IPS-18c (cell line): ENCODE data around the gene GRK2.

Source experiments
- H3K4me3 ChIP-seq: 2 replicates; pipeline ENCODE4 v1.7.0; 2013; ENCODE audit warnings: low read depth, mild to moderate bottlenecking, low read length, moderate library complexity; ENCODE audit not compliant: insufficient read depth
- H3K9me3 ChIP-seq: one replicate; pipeline ENCODE4 v1.6.1; 2013; ENCODE audit warnings: mild to moderate bottlenecking, low read length, moderate library complexity; ENCODE audit not compliant: control insufficient read depth, insufficient read depth

The GRK2 gene

GRCh38 chr11:67276781-67277230 lies 10.5 kb downstream of the GRK2 start:
- no peak overlapping the region for H3K4me3 ChIP-seq
- H3K9me3 ChIP-seq = no peaks in the 10 kb centered on the region

DNA sequence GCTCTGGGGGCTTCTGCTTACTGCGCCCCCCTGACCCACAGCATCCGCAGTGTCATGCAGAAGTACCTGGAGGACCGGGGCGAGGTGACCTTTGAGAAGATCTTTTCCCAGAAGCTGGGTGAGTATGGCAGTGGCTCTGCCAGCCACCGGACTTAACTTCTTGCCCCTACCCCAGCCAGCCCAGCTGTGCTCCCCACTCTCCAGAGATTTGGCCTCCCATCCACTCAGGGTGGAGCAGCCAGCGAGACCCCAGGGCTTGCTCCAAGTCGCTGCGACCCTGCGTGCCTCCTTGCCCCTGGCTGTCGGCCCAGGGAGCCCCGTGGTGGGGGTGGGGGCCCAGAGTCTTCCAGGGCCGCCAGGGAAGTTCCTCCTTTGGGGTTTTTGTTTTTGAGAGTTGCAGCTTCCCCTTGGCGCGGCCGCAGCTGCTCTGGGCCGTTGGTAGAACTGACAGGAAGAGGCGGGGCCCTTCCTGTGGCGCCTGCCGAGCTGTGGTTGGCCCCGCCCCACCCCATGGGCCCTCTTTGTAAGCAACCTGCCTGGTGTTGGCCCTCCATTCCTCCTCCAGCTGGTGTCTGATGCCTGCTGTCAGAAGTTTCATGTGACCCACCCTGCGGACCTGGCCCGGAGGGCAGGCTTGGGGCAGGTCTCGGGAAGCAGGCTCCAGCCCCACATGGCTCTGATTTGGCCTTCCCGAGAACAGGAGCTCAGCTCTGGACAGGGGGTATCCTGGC lies 11.1 kb downstream of the GRK2 start:
- Histone ChIP-seq H3K4me3 (no peak overlapping the region; the same call in 1 of the 2 replicates), H3K9me3 (no peaks in the 10 kb centered on the region)

GRCh38 chr11:67278135-67278938 lies 12.1 kb downstream of the GRK2 start:
- H3K4me3 ChIP-seq = no peak overlapping the region
- no peaks in the 10 kb centered on the region for H3K9me3 ChIP-seq

DNA sequence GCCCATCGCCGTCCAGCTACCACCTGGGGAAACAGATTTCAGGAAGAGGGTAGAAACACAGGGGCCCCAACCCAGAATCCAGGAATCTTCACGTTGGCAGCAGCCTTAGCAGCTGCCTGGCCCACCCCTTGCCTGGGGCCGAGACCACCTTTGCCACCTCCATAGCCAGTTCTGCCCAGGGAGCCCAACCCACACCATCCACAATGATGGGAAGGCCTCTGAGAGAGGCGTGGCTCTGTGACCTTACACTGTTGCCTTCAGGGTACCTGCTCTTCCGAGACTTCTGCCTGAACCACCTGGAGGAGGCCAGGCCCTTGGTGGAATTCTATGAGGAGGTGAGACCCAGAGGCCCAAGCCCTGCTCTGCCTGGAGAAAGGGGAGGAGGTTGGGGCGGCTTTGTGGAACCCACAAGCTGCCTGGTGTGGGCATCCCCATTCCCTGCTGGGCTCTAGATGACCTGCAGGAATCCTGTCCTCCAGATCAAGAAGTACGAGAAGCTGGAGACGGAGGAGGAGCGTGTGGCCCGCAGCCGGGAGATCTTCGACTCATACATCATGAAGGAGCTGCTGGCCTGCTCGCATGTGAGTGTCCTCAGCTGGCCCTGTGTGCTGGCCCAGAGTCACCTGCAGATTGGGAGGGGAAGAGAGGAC lies 12.8 kb downstream of the GRK2 start:
- Histone ChIP-seq H3K4me3 (no peak overlapping the region), H3K9me3 (no peaks in the 10 kb centered on the region)

DNA sequence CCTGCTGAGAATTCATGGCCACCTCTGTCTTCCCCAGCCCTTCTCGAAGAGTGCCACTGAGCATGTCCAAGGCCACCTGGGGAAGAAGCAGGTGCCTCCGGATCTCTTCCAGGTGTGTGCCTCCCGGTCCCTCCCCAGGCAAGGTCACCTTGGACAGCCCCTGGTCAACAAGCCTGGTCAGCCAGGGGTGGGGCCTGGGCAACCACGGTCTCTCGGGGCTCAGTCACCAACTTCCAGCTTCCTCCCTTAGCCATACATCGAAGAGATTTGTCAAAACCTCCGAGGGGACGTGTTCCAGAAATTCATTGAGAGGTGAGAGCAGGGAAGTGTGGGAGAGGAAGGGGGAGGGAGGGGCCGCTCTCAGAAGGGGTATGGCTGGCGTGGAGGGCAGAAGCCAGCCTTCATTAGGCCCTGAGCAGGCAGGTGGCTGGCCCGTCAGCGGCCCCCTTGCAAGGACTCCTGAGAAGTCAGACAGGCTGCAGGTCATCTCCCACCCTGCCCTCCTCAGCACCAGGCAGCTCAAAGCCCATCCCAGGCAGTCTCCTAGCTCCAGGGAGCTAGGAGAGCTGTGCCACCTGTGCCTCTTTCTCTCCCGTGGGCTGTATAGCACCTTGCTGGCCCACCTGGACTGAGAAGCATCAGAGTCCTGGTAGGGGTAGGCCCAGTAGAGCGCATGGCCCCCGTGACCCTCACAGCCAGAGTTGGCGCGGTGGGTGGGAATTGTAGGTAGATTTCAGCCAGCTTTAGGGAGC lies 13.5 kb downstream of the GRK2 start:
- H3K4me3 ChIP-seq = no peak overlapping the region
- H3K9me3 ChIP-seq = no peaks in the 10 kb centered on the region

DNA sequence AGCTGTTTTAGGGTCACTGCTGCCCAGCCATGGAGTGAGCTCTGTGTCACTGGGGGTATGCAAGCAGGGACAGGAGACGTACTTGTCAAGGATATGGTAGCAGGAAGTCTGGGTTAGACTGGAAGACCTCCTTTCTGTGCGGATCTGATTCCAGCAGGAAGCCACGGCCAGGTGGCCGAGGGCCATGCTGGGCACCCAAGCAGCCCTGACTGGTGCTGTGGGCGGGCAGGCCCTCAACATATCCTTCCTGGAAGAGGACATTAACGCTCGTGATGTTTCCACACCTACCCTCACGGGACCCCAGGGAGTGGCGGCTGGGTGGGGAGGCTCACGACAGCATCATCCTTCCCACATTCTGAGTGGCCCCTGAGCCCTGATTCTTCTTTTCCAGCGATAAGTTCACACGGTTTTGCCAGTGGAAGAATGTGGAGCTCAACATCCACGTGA lies 14.1 kb downstream of the GRK2 start:
- Histone ChIP-seq H3K9me3 (no peaks in the 10 kb centered on the region), H3K4me3 (no peak overlapping the region)

DNA sequence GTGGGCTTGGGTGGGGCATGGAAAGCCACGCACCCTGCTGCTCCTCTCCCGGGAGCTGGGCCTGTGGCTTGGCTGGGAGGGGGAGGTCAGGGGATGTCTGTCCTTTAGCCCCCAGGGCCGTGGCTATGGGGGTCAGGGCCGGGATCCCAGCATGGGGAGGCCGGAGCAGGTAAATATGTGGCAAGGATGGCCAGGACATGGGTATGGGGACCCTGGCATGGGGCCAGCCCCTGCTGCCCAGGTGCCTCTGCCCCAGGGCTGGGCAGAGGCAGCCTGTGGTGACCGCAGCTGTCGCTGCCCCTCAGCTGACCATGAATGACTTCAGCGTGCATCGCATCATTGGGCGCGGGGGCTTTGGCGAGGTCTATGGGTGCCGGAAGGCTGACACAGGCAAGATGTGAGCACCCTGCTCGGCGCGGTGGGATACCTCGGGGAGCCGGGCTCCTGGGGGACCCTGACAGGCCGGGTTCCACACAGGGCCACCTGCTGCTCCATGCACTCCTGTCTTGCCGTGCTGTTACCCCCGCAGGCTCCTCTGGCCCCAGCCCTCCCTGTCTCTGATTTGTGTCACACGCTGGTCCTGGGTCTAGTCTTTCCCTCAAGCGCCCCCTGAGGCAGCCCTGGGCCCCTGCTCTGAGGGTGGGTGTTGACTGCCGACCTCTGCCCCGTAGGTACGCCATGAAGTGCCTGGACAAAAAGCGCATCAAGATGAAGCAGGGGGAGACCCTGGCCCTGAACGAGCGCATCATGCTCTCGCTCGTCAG lies 14.7 kb downstream of the GRK2 start:
- no peak overlapping the region for H3K4me3 ChIP-seq
- no peaks in the 10 kb centered on the region for H3K9me3 ChIP-seq

DNA sequence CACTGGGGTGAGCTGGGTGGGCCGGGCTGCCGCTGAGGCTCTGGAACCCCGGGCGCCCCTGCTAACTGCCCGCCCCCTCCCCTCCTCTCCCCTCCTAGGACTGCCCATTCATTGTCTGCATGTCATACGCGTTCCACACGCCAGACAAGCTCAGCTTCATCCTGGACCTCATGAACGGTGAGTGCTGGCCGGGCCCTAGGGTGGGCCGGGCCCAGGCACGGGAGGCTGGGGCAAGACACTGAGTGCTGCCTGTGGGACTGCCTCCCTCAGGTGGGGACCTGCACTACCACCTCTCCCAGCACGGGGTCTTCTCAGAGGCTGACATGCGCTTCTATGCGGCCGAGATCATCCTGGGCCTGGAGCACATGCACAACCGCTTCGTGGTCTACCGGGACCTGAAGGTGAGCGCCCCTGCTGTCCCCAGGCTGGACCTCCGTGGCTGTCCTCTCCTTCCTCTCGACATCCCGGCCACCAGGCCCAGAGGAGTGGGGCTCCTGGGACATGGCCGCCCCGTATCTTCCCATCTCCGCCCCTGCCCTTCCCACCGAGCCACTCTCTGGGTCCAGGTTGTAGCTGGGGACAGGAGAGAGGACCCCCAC lies 15.4 kb downstream of the GRK2 start:
- no peaks in the 10 kb centered on the region for H3K9me3 ChIP-seq
- H3K4me3 ChIP-seq = no peak overlapping the region

- no peaks in the 10 kb centered on the region for H3K9me3 ChIP-seq
Measured at GRCh38 chr11:67282155-67282875, 16.0 kb downstream of the GRK2 start.

DNA sequence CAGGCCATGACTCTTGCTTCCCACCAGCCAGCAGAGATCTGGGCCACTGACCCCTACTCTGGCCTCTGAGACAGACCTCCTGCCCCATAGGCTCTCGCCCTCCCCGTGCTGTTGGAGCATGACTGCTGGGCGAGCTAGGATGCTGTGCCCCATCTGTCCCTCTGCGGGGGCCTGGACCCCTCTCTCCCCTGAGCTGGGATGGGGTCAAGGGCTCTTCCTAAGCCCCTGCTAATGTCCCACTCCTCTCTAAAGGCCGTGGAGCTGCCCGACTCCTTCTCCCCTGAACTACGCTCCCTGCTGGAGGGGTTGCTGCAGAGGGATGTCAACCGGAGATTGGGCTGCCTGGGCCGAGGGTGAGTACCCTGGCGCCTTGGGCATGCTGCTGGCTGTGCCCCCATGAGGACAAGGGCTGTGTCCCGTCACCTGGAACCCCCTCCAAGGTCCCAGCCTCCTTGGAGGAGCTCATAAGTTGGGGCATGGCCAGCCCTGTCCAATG lies 16.7 kb downstream of the GRK2 start:
- Histone ChIP-seq H3K4me3 (no peak overlapping the region), H3K9me3 (no peaks in the 10 kb centered on the region)

More at GRCh38 chr11:67282155-67282875, 16.0 kb downstream of the GRK2 start:
- H3K4me3 ChIP-seq = no peak overlapping the region

- Histone ChIP-seq H3K4me3 (no peak overlapping the region), H3K9me3 (no peaks in the 10 kb centered on the region)
Measured at GRCh38 chr11:67283481-67283963, 17.2 kb downstream of the GRK2 start.

DNA sequence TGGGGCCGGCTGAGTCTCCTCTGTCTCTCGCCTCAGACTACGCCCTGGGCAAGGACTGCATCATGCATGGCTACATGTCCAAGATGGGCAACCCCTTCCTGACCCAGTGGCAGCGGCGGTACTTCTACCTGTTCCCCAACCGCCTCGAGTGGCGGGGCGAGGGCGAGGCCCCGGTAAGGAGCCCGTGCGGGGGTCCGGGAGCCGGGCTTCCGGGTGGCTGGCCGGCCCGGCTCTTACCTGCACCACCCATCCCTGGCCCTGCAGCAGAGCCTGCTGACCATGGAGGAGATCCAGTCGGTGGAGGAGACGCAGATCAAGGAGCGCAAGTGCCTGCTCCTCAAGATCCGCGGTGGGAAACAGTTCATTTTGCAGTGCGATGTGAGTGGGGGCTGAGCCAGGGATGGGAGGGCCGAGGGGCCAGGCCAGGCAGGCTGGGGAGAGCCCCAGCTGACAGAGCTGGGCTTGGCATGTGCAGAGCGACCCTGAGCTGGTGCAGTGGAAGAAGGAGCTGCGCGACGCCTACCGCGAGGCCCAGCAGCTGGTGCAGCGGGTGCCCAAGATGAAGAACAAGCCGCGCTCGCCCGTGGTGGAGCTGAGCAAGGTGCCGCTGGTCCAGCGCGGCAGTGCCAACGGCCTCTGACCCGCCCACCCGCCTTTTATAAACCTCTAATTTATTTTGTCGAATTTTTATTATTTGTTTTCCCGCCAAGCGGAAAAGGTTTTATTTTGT lies 18.7 kb downstream of the GRK2 start:
- Histone ChIP-seq H3K9me3 (no peaks in the 10 kb centered on the region), H3K4me3 (no peak overlapping the region)

- Histone ChIP-seq H3K4me3 (no peak overlapping the region), H3K9me3 (no peaks in the 10 kb centered on the region)
Measured at GRCh38 chr11:67285541-67286498, 19.5 kb downstream of the GRK2 start.
